GM19324 (cell line): ENCODE measurements around the gene FLNB.
"Not testable (repeated sequence)": the region's sequence is repeated elsewhere in the genome, so short reads cannot be mapped to it uniquely, and the experiment has no call there.

Experiments used
- ATAC-seq: cut with Tn5 transposase; IDR thresholded peaks from one replicate; pipeline ENCODE4 v1.9.1; 2021; ENCODE audit warnings: mild to moderate bottlenecking, moderate library complexity; ENCODE audit not compliant: unreplicated experiment, low FRiP score

The FLNB gene

GRCh38 chr3:58048301-58048700, 40.1 kb downstream of the FLNB start:
- no peak for ATAC-seq

GRCh38 chr3:58049143-58049785, 41.0 kb downstream of the FLNB start:
- no peak for ATAC-seq

- no peak for ATAC-seq
Measured at GRCh38 chr3:58051196-58051595, 43.0 kb downstream of the FLNB start.

- ATAC-seq, result not testable (repeated sequence)
Measured at GRCh38 chr3:58051658-58052261, 43.5 kb downstream of the FLNB start.

- ATAC-seq, result no peak
Measured at GRCh38 chr3:58052373-58053273, 44.4 kb downstream of the FLNB start.

GRCh38 chr3:58054652-58055051, 46.4 kb downstream of the FLNB start:
- no peak for ATAC-seq

- ATAC-seq, result no peak
Measured at GRCh38 chr3:58055314-58055713, 47.1 kb downstream of the FLNB start.

- not testable (repeated sequence) for ATAC-seq
Measured at GRCh38 chr3:58055891-58056290, 47.7 kb downstream of the FLNB start.

- ATAC-seq, result no peak
Measured at GRCh38 chr3:58058361-58059263, 50.4 kb downstream of the FLNB start.

GRCh38 chr3:58059349-58060321, 51.4 kb downstream of the FLNB start:
- ATAC-seq, result no peak

GRCh38 chr3:58062472-58062871, 54.2 kb downstream of the FLNB start:
- ATAC-seq, result no peak

- no peak for ATAC-seq
Measured at GRCh38 chr3:58063022-58063815, 55.0 kb downstream of the FLNB start.

- ATAC-seq, result no peak
Measured at GRCh38 chr3:58064923-58065638, 56.9 kb downstream of the FLNB start.

- ATAC-seq, result no peak
Measured at GRCh38 chr3:58065700-58066167, 57.5 kb downstream of the FLNB start.

GRCh38 chr3:58066842-58067241, 58.6 kb downstream of the FLNB start:
- ATAC-seq, result no peak

- no peak for ATAC-seq
Measured at GRCh38 chr3:58068122-58068809, 60.0 kb downstream of the FLNB start.

GRCh38 chr3:58071480-58071971, 63.3 kb downstream of the FLNB start:
- ATAC-seq, result no peak
